HepG2 (cell line): ENCODE measurements around the gene POU6F1. TPM values are rescaled to one million over a fixed set of nuclear protein-coding genes. Genes with fewer than 3 reads are reported as not detected.
A peak's percentile ranks its signal among the peaks of the same experiment; 100 is the strongest.

Experiments
- ATF1 ChIP-seq: IDR thresholded peaks from 2 replicates; pipeline ENCODE4 v1.6.1; 2016; ENCODE audit warnings: mild to moderate bottlenecking, control low read depth
- BCL6 ChIP-seq: IDR thresholded peaks from 2 replicates; pipeline ENCODE4 v1.6.1; 2016; ENCODE audit warnings: missing genetic modification reagents, missing compliant biosample characterization
- CSRNP1 ChIP-seq: sonication (generic); formaldehyde crosslinking; IDR thresholded peaks from 2 replicates; pipeline ENCODE4 v1.8.1; 2023; ENCODE audit warnings: mild to moderate bottlenecking, missing genetic modification reagents
- PRDM4 ChIP-seq: sonication (generic); formaldehyde crosslinking; IDR thresholded peaks from 2 replicates; pipeline ENCODE4 v1.9.0; 2021; ENCODE audit warnings: missing genetic modification reagents, borderline replicate concordance
- TFDP1 ChIP-seq: IDR thresholded peaks from 2 replicates; pipeline ENCODE4 v1.6.1; 2016; ENCODE audit warnings: missing compliant biosample characterization, missing genetic modification reagents, borderline replicate concordance
- TRIM22 ChIP-seq: fragments of 450-650 bp; IDR thresholded peaks from 2 replicates; pipeline ENCODE4 v1.6.1; 2017
- polyA plus RNA-seq, 8 experiments: library from polyadenylated mRNA; depleted of rRNA in 3 of 8; stranded (reverse) in 7 of 8; unstranded in 1 of 8; fragments of >200 nt; fragmentation: Illumina TruSeq in 4 of 8; extraction: Trizol in 4 of 8; gene quantifications; 2 replicates each; pipeline versions ENCODE4 v1.2.1 to v1.2.3, GENCODE V29; 2011 to 2016; ENCODE audit warnings: low read depth in 4 of 8, missing spikeins in 1 of 8, mixed read lengths in 1 of 8; ENCODE audit not compliant: insufficient read depth in 1 of 8
- total RNA-seq, 5 experiments: library from RNA; depleted of rRNA; stranded (reverse); fragments of >200 nt; fragmentation: Illumina TruSeq; extraction: Trizol; gene quantifications; 2 replicates each; pipeline ENCODE4 v1.2.3, GENCODE V29; 2016; ENCODE audit warnings: low read depth in 1 of 5

The POU6F1 gene
- total and polyA plus RNA-seq, 2 of the 13 experiments (the other 11 are each of a cell fraction or from before 2014, with no cell fraction given) = 0.48 to 0.51 TPM

GRCh38 chr12:51219322-51219721 lies 1.5 kb upstream of the POU6F1 start (continued):
- TF ChIP-seq TFDP1 = peak; percentile 20; the same call in 1 of the 2 replicates
- TF ChIP-seq CSRNP1 = no peak
- TF ChIP-seq PRDM4 (CRISPR knock-in tag) = no peak
- TF ChIP-seq TRIM22 = no peak
- peak; percentile 34; the same call in 1 of the 2 replicates for TF ChIP-seq BCL6
- 0 out of 2 replicates have a peak, but pooled peaks have one; percentile 23 for TF ChIP-seq ATF1
- TF ChIP-seq, all 625 proteins: peak for 11
